ENCODE measurements around the gene NT5DC1. TPM values are rescaled to one million over a fixed set of nuclear protein-coding genes. Genes with fewer than 3 reads are reported as not detected.

Gene NT5DC1
- total RNA-seq, 1 experiment from 2014 or later, result 63.7 TPM

DNA sequence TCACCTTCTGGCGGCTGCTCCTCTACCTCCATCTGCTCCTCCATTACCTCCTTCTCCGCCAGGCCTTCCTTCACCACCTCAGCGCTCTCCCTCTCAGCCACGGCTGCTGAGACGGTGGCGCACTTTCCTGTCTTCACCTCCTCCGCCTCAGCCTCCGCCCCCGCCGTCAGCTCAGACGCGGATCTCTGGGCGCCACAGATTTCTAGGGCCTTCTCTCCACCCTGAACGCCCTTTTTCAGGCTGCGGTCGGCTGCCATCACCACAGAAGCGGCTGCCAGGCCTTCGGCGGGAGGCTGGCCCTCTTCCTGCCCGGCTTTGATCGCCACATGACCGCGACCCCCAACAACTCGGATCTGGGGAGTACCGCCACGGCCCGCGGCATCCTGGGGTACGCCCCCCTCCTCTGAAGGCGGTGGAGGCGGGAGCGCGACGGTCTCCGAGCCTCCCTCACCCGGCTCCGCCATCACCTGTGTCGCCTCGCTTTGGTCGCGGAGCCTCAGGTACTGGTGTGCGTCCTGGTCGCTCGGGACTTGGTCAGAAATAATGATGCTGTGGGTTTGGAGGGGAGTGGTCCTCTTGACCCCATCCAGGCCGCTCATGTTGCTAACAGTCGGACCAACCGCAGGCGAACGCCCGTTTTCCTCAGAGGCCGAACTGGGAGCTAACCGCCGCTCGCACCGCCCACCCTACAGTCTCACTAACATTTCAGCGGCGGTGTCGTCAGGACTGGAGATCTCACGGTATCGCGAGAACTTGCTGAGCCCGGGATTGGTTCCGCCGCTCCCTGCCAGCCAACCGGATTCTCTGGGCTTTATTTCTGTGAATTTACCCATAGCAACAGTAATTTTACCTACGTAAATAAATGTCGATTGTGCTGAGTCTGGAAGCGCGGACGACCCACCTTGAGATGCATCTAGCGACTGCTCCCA is 178.8 kb downstream of the NT5DC1 start, which contains the start of gene TSPYL1:
Gene TSPYL1, minus strand, starts transcription at position 699 of the 929 bp plus-strand sequence. Its CDS starts 100 bp downstream, at position 599.
- CTCF ChIA-PET, result interaction anchor here (1.0 to 1.8 kb wide), 3 partner anchors 8 to 284 kb away, joined by 3 to 12 read pairs (median 3); no protein-coding TSS in a partner anchor
- peaks cover 45% of the 10 kb centered on the region for H3K79me2 ChIP-seq (ENCODE audit: insufficient read depth, low read length)
- peak; percentile 98 for ATAC-seq
- TF ChIP-seq, protein P1, sequence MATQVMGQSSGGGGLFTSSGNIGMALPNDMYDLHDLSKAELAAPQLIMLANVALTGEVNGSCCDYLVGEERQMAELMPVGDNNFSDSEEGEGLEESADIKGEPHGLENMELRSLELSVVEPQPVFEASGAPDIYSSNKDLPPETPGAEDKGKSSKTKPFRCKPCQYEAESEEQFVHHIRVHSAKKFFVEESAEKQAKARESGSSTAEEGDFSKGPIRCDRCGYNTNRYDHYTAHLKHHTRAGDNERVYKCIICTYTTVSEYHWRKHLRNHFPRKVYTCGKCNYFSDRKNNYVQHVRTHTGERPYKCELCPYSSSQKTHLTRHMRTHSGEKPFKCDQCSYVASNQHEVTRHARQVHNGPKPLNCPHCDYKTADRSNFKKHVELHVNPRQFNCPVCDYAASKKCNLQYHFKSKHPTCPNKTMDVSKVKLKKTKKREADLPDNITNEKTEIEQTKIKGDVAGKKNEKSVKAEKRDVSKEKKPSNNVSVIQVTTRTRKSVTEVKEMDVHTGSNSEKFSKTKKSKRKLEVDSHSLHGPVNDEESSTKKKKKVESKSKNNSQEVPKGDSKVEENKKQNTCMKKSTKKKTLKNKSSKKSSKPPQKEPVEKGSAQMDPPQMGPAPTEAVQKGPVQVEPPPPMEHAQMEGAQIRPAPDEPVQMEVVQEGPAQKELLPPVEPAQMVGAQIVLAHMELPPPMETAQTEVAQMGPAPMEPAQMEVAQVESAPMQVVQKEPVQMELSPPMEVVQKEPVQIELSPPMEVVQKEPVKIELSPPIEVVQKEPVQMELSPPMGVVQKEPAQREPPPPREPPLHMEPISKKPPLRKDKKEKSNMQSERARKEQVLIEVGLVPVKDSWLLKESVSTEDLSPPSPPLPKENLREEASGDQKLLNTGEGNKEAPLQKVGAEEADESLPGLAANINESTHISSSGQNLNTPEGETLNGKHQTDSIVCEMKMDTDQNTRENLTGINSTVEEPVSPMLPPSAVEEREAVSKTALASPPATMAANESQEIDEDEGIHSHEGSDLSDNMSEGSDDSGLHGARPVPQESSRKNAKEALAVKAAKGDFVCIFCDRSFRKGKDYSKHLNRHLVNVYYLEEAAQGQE (IDR thresholded peaks at IDR 0.05; ENCODE audit: low read depth), result no peak
- TF ChIP-seq ZNF274 (IDR thresholded peaks at IDR 0.05; ENCODE audit: low read depth, low read length), result no peak
- TF ChIP-seq, protein P2, sequence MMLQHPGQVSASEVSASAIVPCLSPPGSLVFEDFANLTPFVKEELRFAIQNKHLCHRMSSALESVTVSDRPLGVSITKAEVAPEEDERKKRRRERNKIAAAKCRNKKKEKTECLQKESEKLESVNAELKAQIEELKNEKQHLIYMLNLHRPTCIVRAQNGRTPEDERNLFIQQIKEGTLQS (IDR thresholded peaks at IDR 0.05), result no peak
- no peak for TF ChIP-seq TCF7L2 (IDR thresholded peaks at IDR 0.05; ENCODE audit: borderline replicate concordance, extremely low read depth, insufficient read depth, insufficient read length)
- TF ChIP-seq, protein P3, sequence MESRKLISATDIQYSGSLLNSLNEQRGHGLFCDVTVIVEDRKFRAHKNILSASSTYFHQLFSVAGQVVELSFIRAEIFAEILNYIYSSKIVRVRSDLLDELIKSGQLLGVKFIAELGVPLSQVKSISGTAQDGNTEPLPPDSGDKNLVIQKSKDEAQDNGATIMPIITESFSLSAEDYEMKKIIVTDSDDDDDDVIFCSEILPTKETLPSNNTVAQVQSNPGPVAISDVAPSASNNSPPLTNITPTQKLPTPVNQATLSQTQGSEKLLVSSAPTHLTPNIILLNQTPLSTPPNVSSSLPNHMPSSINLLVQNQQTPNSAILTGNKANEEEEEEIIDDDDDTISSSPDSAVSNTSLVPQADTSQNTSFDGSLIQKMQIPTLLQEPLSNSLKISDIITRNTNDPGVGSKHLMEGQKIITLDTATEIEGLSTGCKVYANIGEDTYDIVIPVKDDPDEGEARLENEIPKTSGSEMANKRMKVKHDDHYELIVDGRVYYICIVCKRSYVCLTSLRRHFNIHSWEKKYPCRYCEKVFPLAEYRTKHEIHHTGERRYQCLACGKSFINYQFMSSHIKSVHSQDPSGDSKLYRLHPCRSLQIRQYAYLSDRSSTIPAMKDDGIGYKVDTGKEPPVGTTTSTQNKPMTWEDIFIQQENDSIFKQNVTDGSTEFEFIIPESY (IDR thresholded peaks at IDR 0.05; ENCODE audit: extremely low read depth, insufficient replicate concordance, low read length), result peak; percentile 96
- TF ChIP-seq, protein P4, sequence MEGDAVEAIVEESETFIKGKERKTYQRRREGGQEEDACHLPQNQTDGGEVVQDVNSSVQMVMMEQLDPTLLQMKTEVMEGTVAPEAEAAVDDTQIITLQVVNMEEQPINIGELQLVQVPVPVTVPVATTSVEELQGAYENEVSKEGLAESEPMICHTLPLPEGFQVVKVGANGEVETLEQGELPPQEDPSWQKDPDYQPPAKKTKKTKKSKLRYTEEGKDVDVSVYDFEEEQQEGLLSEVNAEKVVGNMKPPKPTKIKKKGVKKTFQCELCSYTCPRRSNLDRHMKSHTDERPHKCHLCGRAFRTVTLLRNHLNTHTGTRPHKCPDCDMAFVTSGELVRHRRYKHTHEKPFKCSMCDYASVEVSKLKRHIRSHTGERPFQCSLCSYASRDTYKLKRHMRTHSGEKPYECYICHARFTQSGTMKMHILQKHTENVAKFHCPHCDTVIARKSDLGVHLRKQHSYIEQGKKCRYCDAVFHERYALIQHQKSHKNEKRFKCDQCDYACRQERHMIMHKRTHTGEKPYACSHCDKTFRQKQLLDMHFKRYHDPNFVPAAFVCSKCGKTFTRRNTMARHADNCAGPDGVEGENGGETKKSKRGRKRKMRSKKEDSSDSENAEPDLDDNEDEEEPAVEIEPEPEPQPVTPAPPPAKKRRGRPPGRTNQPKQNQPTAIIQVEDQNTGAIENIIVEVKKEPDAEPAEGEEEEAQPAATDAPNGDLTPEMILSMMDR (IDR thresholded peaks at IDR 0.05 in 2 of 3, conservative IDR thresholded peaks at IDR 0.05 in 1 of 3; ENCODE audit: borderline replicate concordance in 1 of 3, insufficient read depth in 1 of 3, low read depth in 2 of 3, low read length in 2 of 3), result 0 out of 6 replicates have a peak, but pooled peaks of 1 of the 3 experiments have one; percentile 10
- TF ChIP-seq, protein P5, sequence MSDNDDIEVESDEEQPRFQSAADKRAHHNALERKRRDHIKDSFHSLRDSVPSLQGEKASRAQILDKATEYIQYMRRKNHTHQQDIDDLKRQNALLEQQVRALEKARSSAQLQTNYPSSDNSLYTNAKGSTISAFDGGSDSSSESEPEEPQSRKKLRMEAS (IDR thresholded peaks at IDR 0.05), result peak; percentile 57; the same call in 1 of the 2 replicates
- peak; percentile 2 for TF ChIP-seq YY1 (IDR thresholded peaks at IDR 0.05; ENCODE audit: extremely low read depth, insufficient replicate concordance, low read depth, low read length)
- peak; percentile 98 for TF ChIP-seq POLR2AphosphoS5 (IDR thresholded peaks at IDR 0.05; ENCODE audit: low read depth, low read length)
- peak; percentile 68; the same call in 1 of the 2 replicates for TF ChIP-seq ZFX (IDR thresholded peaks at IDR 0.05)
- TF ChIP-seq EGR1 (IDR thresholded peaks at IDR 0.05; ENCODE audit: low read depth), result peak; percentile 67
- TF ChIP-seq FOSL1 (IDR thresholded peaks at IDR 0.05; ENCODE audit: low read depth), result no peak
- TF ChIP-seq SIN3A (IDR thresholded peaks at IDR 0.05; ENCODE audit: low read depth), result peak; percentile 93
- TF ChIP-seq JUND (IDR thresholded peaks at IDR 0.05), result no peak; the same call in 1 of the 2 replicates
- peak; percentile 27 for TF ChIP-seq POLR2A (IDR thresholded peaks at IDR 0.05; ENCODE audit: borderline replicate concordance, extremely low read depth, insufficient read depth, insufficient read length)
- TF ChIP-seq ELF1 (IDR thresholded peaks at IDR 0.05; ENCODE audit: borderline replicate concordance, low read depth), result no peak

More for the DNA sequence above, 178.8 kb downstream of the NT5DC1 start, which contains the start of gene TSPYL1:
- Histone ChIP-seq H3K4me2 (ENCODE audit: low read length) (peak within 1 kb of the TSS; percentile 88), H3K27me3 (ENCODE audit: insufficient read depth, low read length) (no peaks in the 10 kb centered on the region), H3K9me2 (ENCODE audit: insufficient read depth) (no peaks in the 10 kb centered on the region), H4K20me1 (ENCODE audit: insufficient read depth) (no peaks in the 10 kb centered on the region), H3K9me3 (ENCODE audit: control insufficient read depth in 1 of 2, insufficient read depth in 1 of 2, low read depth in 1 of 2, low read length in 2 of 2) (no peaks in the 10 kb centered on the region), H3K9ac (ENCODE audit: low read length) (peak within 1 kb of the TSS; percentile 93), H2AFZ (ENCODE audit: low read depth, low read length, poor library complexity, severe bottlenecking) (peak within 1 kb of the TSS; percentile 87), H3K36me3 (ENCODE audit: control insufficient read depth in 1 of 2, insufficient read depth in 2 of 2, low read length in 2 of 2) (peaks cover 0 to 12% of the 10 kb centered on the region in 2 experiments; a peak in 2 of 4 replicates), H3K4me3 (replicated peaks in 1 of 2; ENCODE audit: low read depth in 1 of 2, low read length in 2 of 2) (peak within 1 kb of the TSS; percentile 92 to 95), H3K4me1 (ENCODE audit: control insufficient read depth in 1 of 2, insufficient read depth in 2 of 2, low read length in 2 of 2) (peaks cover 6 to 17% of the 10 kb centered on the region in 2 experiments), H3K27ac (ENCODE audit: low read depth, low read length) (peak within 1 kb of the TSS; percentile 85)
- intact Hi-C loops (cut with micrococcal nuclease), result no loop called here
- TSS peak; percentile 67 for BruUV-seq (replicated peaks)
- peak; percentile 92 for DNase-seq (ENCODE audit: low read depth, low spot score)
- ChIA-PET RAD21 (ENCODE audit: low non-redundant PET in 1 of 2, low total read pairs in 2 of 2, uncharacterized antibody in 2 of 2, unreplicated experiment in 2 of 2) (interaction anchor here in 1 of 2 experiments (0.6 kb wide), 1 partner anchor 63 kb away, joined by 3 read pairs; no protein-coding TSS in a partner anchor), POLR2A (interaction anchor here (0.7 to 1.5 kb wide), 4 partner anchors 8 to 292 kb away, joined by 3 to 4 read pairs (median 3); partner anchors contain the start of genes RWDD1 and TSPYL4)
